ENCODE results near the gene TSPEAR.

DNA sequence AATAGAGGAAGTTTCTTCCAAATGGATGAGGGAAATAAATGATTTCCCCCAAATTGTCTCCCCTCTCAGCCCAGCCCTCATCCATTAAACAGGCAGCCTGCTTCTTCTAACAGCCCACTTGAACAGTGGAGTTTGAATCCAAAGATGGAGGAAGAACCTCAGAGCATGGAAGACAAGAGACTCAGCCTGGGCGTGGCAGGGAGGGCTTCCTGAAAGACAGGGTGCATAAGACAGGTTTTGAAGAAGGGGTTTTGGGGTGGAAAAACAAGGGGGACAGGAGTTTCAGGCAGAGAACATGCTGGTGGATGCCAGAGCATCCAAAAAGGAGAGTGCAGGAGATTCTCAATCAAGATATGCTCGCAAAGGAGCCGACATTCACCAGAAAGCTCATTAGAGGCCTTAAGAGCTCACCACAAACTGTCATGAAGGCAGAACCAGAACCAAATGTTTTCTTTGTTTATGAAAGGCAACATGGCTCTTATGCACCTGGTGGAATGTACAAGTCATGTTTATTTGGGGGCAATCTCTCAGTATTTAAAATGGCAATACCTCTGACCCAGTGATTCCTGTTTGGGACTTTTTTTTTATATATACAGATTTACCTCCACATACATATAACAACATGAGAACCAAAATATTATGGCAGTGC lies 26.5 kb upstream of the TSPEAR start:
- TF ChIP-seq POLR2A (IDR thresholded peaks at IDR 0.05; ENCODE audit: insufficient read depth in 1 of 2, low read depth in 2 of 2, low read length in 2 of 2) (no peak), KDM6A (CRISPR knock-in tag; IDR thresholded peaks at IDR 0.05; ENCODE audit: low read depth) (no peak), CHD4 (IDR thresholded peaks at IDR 0.05; ENCODE audit: borderline replicate concordance, low read length) (no peak), CREM (IDR thresholded peaks at IDR 0.05) (no peak), CREM (CRISPR knock-in tag; IDR thresholded peaks at IDR 0.05) (no peak), TAF1 (CRISPR knock-in tag; IDR thresholded peaks at IDR 0.05) (no peak), MAFK (conservative IDR thresholded peaks at IDR 0.05 in 1 of 2, IDR thresholded peaks at IDR 0.05 in 1 of 2; ENCODE audit: low read length in 2 of 2) (no peak), EP300 (IDR thresholded peaks at IDR 0.05; ENCODE audit: low read depth in 2 of 2, low read length in 2 of 2) (no peak), EP300 (CRISPR knock-in tag; IDR thresholded peaks at IDR 0.05; ENCODE audit: borderline replicate concordance) (no peak), MTF1 (CRISPR knock-in tag; IDR thresholded peaks at IDR 0.05) (no peak), SALL2 (CRISPR knock-in tag; IDR thresholded peaks at IDR 0.05) (no peak), ELF4 (CRISPR knock-in tag; IDR thresholded peaks at IDR 0.05; ENCODE audit: borderline replicate concordance) (no peak)
- TF ChIP-seq, protein P1, sequence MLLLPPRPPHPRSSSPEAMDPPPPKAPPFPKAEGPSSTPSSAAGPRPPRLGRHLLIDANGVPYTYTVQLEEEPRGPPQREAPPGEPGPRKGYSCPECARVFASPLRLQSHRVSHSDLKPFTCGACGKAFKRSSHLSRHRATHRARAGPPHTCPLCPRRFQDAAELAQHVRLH (CRISPR knock-in tag; IDR thresholded peaks at IDR 0.05; ENCODE audit: borderline replicate concordance, low read depth), result no peak
- TF ChIP-seq, protein P2, sequence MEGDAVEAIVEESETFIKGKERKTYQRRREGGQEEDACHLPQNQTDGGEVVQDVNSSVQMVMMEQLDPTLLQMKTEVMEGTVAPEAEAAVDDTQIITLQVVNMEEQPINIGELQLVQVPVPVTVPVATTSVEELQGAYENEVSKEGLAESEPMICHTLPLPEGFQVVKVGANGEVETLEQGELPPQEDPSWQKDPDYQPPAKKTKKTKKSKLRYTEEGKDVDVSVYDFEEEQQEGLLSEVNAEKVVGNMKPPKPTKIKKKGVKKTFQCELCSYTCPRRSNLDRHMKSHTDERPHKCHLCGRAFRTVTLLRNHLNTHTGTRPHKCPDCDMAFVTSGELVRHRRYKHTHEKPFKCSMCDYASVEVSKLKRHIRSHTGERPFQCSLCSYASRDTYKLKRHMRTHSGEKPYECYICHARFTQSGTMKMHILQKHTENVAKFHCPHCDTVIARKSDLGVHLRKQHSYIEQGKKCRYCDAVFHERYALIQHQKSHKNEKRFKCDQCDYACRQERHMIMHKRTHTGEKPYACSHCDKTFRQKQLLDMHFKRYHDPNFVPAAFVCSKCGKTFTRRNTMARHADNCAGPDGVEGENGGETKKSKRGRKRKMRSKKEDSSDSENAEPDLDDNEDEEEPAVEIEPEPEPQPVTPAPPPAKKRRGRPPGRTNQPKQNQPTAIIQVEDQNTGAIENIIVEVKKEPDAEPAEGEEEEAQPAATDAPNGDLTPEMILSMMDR (CRISPR knock-in tag; IDR thresholded peaks at IDR 0.05), result no peak
- TF ChIP-seq, protein P3, sequence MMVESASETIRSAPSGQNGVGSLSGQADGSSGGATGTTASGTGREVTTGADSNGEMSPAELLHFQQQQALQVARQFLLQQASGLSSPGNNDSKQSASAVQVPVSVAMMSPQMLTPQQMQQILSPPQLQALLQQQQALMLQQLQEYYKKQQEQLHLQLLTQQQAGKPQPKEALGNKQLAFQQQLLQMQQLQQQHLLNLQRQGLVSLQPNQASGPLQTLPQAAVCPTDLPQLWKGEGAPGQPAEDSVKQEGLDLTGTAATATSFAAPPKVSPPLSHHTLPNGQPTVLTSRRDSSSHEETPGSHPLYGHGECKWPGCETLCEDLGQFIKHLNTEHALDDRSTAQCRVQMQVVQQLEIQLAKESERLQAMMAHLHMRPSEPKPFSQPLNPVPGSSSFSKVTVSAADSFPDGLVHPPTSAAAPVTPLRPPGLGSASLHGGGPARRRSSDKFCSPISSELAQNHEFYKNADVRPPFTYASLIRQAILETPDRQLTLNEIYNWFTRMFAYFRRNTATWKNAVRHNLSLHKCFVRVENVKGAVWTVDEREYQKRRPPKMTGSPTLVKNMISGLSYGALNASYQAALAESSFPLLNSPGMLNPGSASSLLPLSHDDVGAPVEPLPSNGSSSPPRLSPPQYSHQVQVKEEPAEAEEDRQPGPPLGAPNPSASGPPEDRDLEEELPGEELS (CRISPR knock-in tag; IDR thresholded peaks at IDR 0.05), result no peak
